Heart left ventricle (tissue), 13 donors: ENCODE measurements around the gene OVCA2.
A peak's percentile ranks its signal among the peaks of the same experiment; 100 is the strongest.

Experiments
- POLR2A ChIP-seq, 2 donors: fragments of 450-650 bp; IDR thresholded peaks; one replicate each; pipeline ENCODE4 v1.6.1; 2017; ENCODE audit warnings: antibody characterized with exemption in 2 of 2, mild to moderate bottlenecking in 2 of 2, moderate library complexity in 2 of 2
- TF ChIP-seq, protein P1 (sequence below), 12 donors: fragments of 200-600 bp; sonication (generic) in 4 of 12; IDR thresholded peaks; one replicate each; pipeline versions ENCODE4 v1.5.0 to v1.8.0; 2018 to 2022; ENCODE audit warnings: antibody characterized with exemption in 12 of 12, mild to moderate bottlenecking in 5 of 12
- donor health status: ischemic (EF 13 %, LVEDD 7.1; RV severe dilation, severe dysfunction).
- donor health status: DM: no; HTN: yes; CAD: no.
- donor health status: DM: no; HTN: no; CAD: no.
- donor health status: ischemic (EF 25% LVEDD 6.9; RV normal size, moderate dysfunction).
- donor health status: ischemic (EF 25% LVEDD 5.7; RV mildly dilated, moderate dysfunction).
- donor health status: ischemic (EF 35%, LVEDD 5.7; RV mildly dilated, moderate dysfunction).
- donor health status: nonischemic (EF 11% LVEDD 7.7; RV severe dilation, severe dysfunction).
- donor health status: DM: yes; HTN: yes; CAD: no.
- donor health status: PGD.
- donor health status: ischemic (EF 29% LVEDD 5.4; RV normal size, mild dysfunction).
- donor health status: nonischemic (EF 23%, LVEDD 6.1; RV moderate dilation, normal function).

DNA sequence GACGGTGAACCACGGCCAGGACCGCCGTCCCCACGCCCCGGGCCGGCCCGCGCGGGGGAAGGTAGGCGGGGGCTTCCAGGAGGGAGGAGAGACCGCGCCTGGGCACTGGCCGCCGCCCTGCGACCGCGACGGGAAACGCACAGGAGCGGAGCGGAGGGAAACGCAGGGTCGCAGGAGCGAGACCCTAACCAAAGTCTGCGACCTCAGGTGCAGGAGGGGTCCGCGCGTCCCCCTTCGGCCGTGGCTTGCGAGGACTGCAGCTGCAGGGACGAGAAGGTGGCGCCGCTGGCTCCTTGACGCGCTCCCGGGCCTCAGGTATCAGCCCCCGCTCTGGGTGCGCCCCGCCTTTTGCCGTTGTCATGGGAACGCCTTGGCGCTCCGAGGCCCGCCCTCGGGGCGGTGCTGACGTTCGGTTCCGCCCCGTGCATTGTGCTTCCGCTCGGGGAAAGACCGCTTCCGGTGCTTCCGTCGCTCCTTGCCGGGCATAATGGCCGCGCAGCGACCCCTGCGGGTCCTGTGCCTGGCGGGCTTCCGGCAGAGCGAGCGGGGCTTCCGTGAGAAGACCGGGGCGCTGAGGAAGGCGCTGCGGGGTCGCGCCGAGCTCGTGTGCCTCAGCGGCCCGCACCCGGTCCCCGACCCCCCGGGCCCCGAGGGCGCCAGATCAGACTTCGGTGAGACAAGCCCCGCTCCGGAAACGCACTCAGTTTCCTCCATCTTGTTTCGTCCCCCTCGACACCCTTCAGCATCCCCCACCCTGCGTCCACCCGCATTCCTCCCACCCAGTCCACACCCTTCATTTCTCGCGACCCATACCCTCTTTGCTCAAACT is at the start of gene OVCA2:
- TF ChIP-seq POLR2A (IDR thresholded peaks at IDR 0.05) = peak in 1 of 2 donors; percentile 77
- TF ChIP-seq, protein P1, sequence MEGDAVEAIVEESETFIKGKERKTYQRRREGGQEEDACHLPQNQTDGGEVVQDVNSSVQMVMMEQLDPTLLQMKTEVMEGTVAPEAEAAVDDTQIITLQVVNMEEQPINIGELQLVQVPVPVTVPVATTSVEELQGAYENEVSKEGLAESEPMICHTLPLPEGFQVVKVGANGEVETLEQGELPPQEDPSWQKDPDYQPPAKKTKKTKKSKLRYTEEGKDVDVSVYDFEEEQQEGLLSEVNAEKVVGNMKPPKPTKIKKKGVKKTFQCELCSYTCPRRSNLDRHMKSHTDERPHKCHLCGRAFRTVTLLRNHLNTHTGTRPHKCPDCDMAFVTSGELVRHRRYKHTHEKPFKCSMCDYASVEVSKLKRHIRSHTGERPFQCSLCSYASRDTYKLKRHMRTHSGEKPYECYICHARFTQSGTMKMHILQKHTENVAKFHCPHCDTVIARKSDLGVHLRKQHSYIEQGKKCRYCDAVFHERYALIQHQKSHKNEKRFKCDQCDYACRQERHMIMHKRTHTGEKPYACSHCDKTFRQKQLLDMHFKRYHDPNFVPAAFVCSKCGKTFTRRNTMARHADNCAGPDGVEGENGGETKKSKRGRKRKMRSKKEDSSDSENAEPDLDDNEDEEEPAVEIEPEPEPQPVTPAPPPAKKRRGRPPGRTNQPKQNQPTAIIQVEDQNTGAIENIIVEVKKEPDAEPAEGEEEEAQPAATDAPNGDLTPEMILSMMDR (IDR thresholded peaks at IDR 0.05) = peak; percentile 35 to 81 (median 65)
